Neural progenitor cell (in vitro differentiated cells): ENCODE results near the gene CES1. TPM values are rescaled to one million over a fixed set of nuclear protein-coding genes. Genes with fewer than 3 reads are reported as not detected.
"Not testable (repeated sequence)": the region's sequence is repeated elsewhere in the genome, so short reads cannot be mapped to it uniquely, and the experiment has no call there.

Experiments used
- DNase-seq: peaks from one replicate; pipeline ENCODE4 v3.0.0-alpha.2; 2016; ENCODE audit warnings: low spot score
- H2AFZ ChIP-seq: fragments of 200-600 bp; sonication (generic); replicated peaks from 2 replicates; pipeline ENCODE4 v1.6.1; 2016; ENCODE audit warnings: antibody characterized with exemption
- H3F3A ChIP-seq: fragments of 200-600 bp; sonication (generic); 2 replicates; pipeline ENCODE4 v1.6.1; 2016; ENCODE audit warnings: antibody characterized with exemption, low read depth
- H3K27ac ChIP-seq: fragments of 200-600 bp; sonication (generic); 2 replicates; pipeline ENCODE4 v1.5.1; 2016; ENCODE audit warnings: mild to moderate bottlenecking
- H3K27me3 ChIP-seq: fragments of 200-600 bp; sonication (generic); 2 replicates; pipeline ENCODE4 v1.6.1; 2016; ENCODE audit warnings: mild to moderate bottlenecking, moderate library complexity
- H3K36me3 ChIP-seq: fragments of 200-600 bp; sonication (generic); 2 replicates; pipeline ENCODE4 v1.5.1; 2016
- H3K4me1 ChIP-seq: fragments of 200-600 bp; sonication (generic); 2 replicates; pipeline ENCODE4 v1.6.1; 2016; ENCODE audit warnings: mixed run types
- H3K4me2 ChIP-seq: fragments of 200-600 bp; sonication (generic); 2 replicates; pipeline ENCODE4 v1.6.1; 2016
- H3K4me3 ChIP-seq: fragments of 200-600 bp; sonication (generic); 2 replicates; pipeline ENCODE4 v1.5.1; 2016
- H3K79me2 ChIP-seq: fragments of 200-600 bp; sonication (generic); 2 replicates; pipeline ENCODE4 v1.6.1; 2016; ENCODE audit warnings: low read depth
- H3K9ac ChIP-seq: fragments of 200-600 bp; sonication (generic); 2 replicates; pipeline ENCODE4 v1.6.1; 2016
- H3K9me3 ChIP-seq: fragments of 200-600 bp; sonication (generic); 2 replicates; pipeline ENCODE4 v1.5.1; 2016; ENCODE audit warnings: low read depth
- H4K20me1 ChIP-seq: fragments of 200-600 bp; sonication (generic); 2 replicates; pipeline ENCODE4 v1.6.1; 2016; ENCODE audit warnings: low read depth
- H3K27ac Mint-ChIP-seq: 3 replicates; pipeline ENCODE4 v1.8.0; 2021; ENCODE audit warnings: mixed read lengths
- H3K27me3 Mint-ChIP-seq: 2 replicates; pipeline ENCODE4 v1.8.0; 2022; ENCODE audit warnings: low read depth, mild to moderate bottlenecking, inconsistent platforms, moderate library complexity, mixed read lengths; ENCODE audit not compliant: insufficient read depth
- H3K36me3 Mint-ChIP-seq: 3 replicates; pipeline ENCODE4 v1.8.0; 2021; ENCODE audit warnings: mixed read lengths
- H3K4me1 Mint-ChIP-seq: 3 replicates; pipeline ENCODE4 v1.8.0; 2021; ENCODE audit warnings: mixed read lengths
- H3K4me3 Mint-ChIP-seq: 3 replicates; pipeline ENCODE4 v1.8.0; 2021; ENCODE audit warnings: mild to moderate bottlenecking, moderate library complexity, mixed read lengths
- H3K9me3 Mint-ChIP-seq: 3 replicates; pipeline ENCODE4 v1.8.0; 2020; ENCODE audit warnings: mixed read lengths
- CTCF ChIP-seq: fragments of 200-600 bp; sonication (generic); IDR thresholded peaks from 2 replicates; pipeline ENCODE4 v1.5.1; 2017; ENCODE audit warnings: antibody characterized with exemption, mild to moderate bottlenecking
- EZH2 ChIP-seq: fragments of 200-600 bp; sonication (generic); IDR thresholded peaks from 2 replicates; pipeline ENCODE4 v1.6.1; 2017; ENCODE audit warnings: antibody characterized with exemption, mild to moderate bottlenecking, moderate library complexity
- EZH2phosphoT487 ChIP-seq: fragments of 200-600 bp; sonication (generic); IDR thresholded peaks from 2 replicates; pipeline ENCODE4 v1.6.1; 2017; ENCODE audit warnings: antibody characterized with exemption
- total RNA-seq: library from RNA; depleted of rRNA; stranded (reverse); fragments of >200 nt; gene quantifications from 2 replicates; pipeline ENCODE4 v1.2.3, GENCODE V29; 2015; ENCODE audit warnings: low replicate concordance

Gene CES1
- total RNA-seq, 1 donor from 2014 or later = not detected

GRCh38 chr16:55836158-55836611 lies 3.3 kb upstream of the CES1 start:
- H3K27ac ChIP-seq = no peak overlapping the region
- H3K79me2 ChIP-seq = no peaks in the 10 kb centered on the region
- peaks cover 9% of the 10 kb centered on the region for H3K4me1 ChIP-seq
- no peaks in the 10 kb centered on the region for H4K20me1 ChIP-seq
- H3K9ac ChIP-seq = no peak overlapping the region
- H2AFZ ChIP-seq = no peak overlapping the region
- Mint-ChIP-seq H3K9me3 (no peaks in the 10 kb centered on the region), H3K27ac (no peak overlapping the region), H3K36me3 (no peaks in the 10 kb centered on the region), H3K4me3 (no peak overlapping the region), H3K27me3 (peaks cover 2% of the 10 kb centered on the region), H3K4me1 (peaks cover 13% of the 10 kb centered on the region)
- no peak overlapping the region for H3K4me2 ChIP-seq
- no peaks in the 10 kb centered on the region for H3K9me3 ChIP-seq
- DNase-seq = no peak
- H3K36me3 ChIP-seq = no peaks in the 10 kb centered on the region
- TF ChIP-seq CTCF (no peak), EZH2phosphoT487 (no peak), EZH2 (no peak)
- no peak overlapping the region for H3K4me3 ChIP-seq
- H3F3A ChIP-seq = no peaks in the 10 kb centered on the region
- H3K27me3 ChIP-seq = no peaks in the 10 kb centered on the region

DNA sequence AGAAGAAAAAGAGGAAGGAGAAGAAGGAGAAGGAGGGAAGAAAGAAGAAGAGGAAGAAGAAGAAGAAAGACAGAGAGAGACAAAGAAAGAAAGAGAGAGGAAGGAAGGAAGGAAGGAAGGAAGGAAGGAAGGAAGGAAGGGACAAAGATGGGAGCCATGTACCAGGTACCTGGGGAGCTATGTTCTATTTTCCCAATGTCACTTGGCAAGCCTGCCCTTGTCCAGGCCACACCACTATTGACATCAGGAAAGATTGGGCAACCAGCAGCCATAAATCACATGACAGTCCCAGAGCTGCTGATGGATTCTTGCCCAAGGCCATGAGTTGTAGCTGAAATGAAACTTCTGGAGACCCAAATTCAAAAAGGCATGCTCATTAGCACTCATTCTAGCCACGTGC lies 2.7 kb upstream of the CES1 start:
- no peaks in the 10 kb centered on the region for H3K36me3 Mint-ChIP-seq
- Histone ChIP-seq H3K4me1 (peaks cover 9% of the 10 kb centered on the region), H3K9ac (no peak overlapping the region), H4K20me1 (no peaks in the 10 kb centered on the region), H3F3A (no peaks in the 10 kb centered on the region), H3K4me3 (no peak overlapping the region), H3K36me3 (no peaks in the 10 kb centered on the region), H2AFZ (no peak overlapping the region), H3K9me3 (no peaks in the 10 kb centered on the region), H3K27ac (no peak overlapping the region), H3K79me2 (no peaks in the 10 kb centered on the region), H3K27me3 (no peaks in the 10 kb centered on the region), H3K4me2 (no peak overlapping the region)
- no peak for DNase-seq
- no peak for TF ChIP-seq EZH2phosphoT487
- TF ChIP-seq EZH2 = no peak
- no peak for TF ChIP-seq CTCF
- no peak overlapping the region for H3K4me3 Mint-ChIP-seq
- no peaks in the 10 kb centered on the region for H3K9me3 Mint-ChIP-seq
- peaks cover 2% of the 10 kb centered on the region for H3K27me3 Mint-ChIP-seq
- no peak overlapping the region for H3K27ac Mint-ChIP-seq
- H3K4me1 Mint-ChIP-seq = peaks cover 13% of the 10 kb centered on the region

DNA sequence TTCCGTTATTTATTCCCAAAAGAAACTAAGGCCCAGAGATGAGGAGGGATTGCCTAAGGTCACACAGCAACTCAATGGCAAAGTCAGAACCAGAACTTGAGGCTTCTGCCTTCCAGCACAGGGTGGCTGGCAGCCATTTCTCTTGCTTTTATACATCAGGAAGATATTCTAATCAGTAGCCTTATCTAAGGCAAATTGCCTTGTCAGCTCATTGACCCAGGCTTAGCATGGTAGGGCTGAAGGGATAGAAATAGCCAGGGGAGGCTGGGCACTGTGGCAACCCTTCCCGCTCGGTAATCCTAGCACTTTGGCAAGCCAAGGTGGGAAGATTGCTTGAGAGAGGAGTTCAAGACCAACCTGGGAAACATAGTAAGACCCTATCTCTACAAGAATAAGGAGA lies 2.3 kb upstream of the CES1 start:
- not testable (repeated sequence) for H3K27me3 Mint-ChIP-seq, H3K4me1 ChIP-seq, H3K36me3 Mint-ChIP-seq, H2AFZ ChIP-seq, DNase-seq, H4K20me1 ChIP-seq, H3K4me3 Mint-ChIP-seq, H3F3A ChIP-seq, H3K27ac ChIP-seq, H3K9ac ChIP-seq, H3K27me3 ChIP-seq, H3K4me2 ChIP-seq, H3K36me3 ChIP-seq, H3K79me2 ChIP-seq, H3K4me3 ChIP-seq, H3K27ac Mint-ChIP-seq, H3K9me3 ChIP-seq, H3K9me3 Mint-ChIP-seq
- H3K4me1 Mint-ChIP-seq = peaks cover 13% of the 10 kb centered on the region

GRCh38 chr16:55834049-55834448 lies 1.2 kb upstream of the CES1 start:
- Mint-ChIP-seq H3K4me1 (peaks cover 13% of the 10 kb centered on the region), H3K27ac (no peak overlapping the region), H3K27me3 (no peaks in the 10 kb centered on the region), H3K36me3 (no peaks in the 10 kb centered on the region), H3K4me3 (no peak overlapping the region), H3K9me3 (no peaks in the 10 kb centered on the region)
- Histone ChIP-seq H3K36me3 (no peaks in the 10 kb centered on the region), H3K9ac (no peak overlapping the region), H3K4me2 (no peak overlapping the region), H3F3A (no peaks in the 10 kb centered on the region), H2AFZ (no peak overlapping the region), H3K4me3 (no peak overlapping the region), H3K27ac (no peak overlapping the region), H3K4me1 (peaks cover 9% of the 10 kb centered on the region), H3K79me2 (no peaks in the 10 kb centered on the region), H3K27me3 (no peaks in the 10 kb centered on the region), H4K20me1 (no peaks in the 10 kb centered on the region), H3K9me3 (no peaks in the 10 kb centered on the region)
- no peak for DNase-seq
- TF ChIP-seq EZH2 (no peak), EZH2phosphoT487 (no peak), CTCF (no peak)
